GM12878 (cell line): Measurements from ENCODE around the gene EPB41L2. TPM values are rescaled to one million over a fixed set of nuclear protein-coding genes. Genes with fewer than 3 reads are reported as not detected.

Source experiments
- ATAC-seq: fragments of 200-7000 bp; cut with Tn5 transposase; 3 replicates; pipeline ENCODE4 v1.9.1; 2020; ENCODE audit warnings: mild to moderate bottlenecking, moderate library complexity
- BruUV-seq: library from RNA; stranded (reverse); fragments of 400-500 nt; replicated peaks from 2 replicates; lab custom pipeline; 2021; lab: Mats Ljungman, UMichigan
- CTCF ChIA-PET: fragments of 300-600 bp; sonication (Branson Sonifier 250); formaldehyde crosslinking; extraction: SDS; loops from one replicate; lab custom pipeline; 2021; ENCODE audit warnings: inconsistent platforms; lab: Yijun Ruan, JAX
- POLR2A ChIA-PET: fragments of 350-600 bp; formaldehyde crosslinking; extraction: SDS; loops from one replicate; lab custom pipeline; 2021; ENCODE audit warnings: inconsistent platforms; lab: Charles Lee
- RAD21 ChIA-PET: fragments of 300-600 bp; sonication (Branson Sonifier 250); formaldehyde crosslinking; loops from one replicate; lab custom pipeline; 2023; ENCODE audit warnings: antibody characterized with exemption; ENCODE audit not compliant: unreplicated experiment; lab: Charles Lee
- SMC1A ChIA-PET: fragments of 300-600 bp; sonication (Branson Sonifier 250); formaldehyde crosslinking; loops from one replicate; lab custom pipeline; 2023; ENCODE audit not compliant: unreplicated experiment, uncharacterized antibody; lab: Charles Lee
- DNase-seq: peaks from one replicate; pipeline ENCODE4 v3.0.0-alpha.2; 2011; ENCODE audit warnings: low read depth, low spot score
- FAIRE-seq: peaks from 3 replicates; lab custom pipeline; 2011; peaks lifted over from hg19 to GRCh38; lab: Jason Lieb, UNC
- H2AFZ ChIP-seq: 2 replicates; pipeline ENCODE4 v1.6.0; 2011; ENCODE audit warnings: low read depth, low read length, control low read depth; ENCODE audit not compliant: control insufficient read depth
- H3K27ac ChIP-seq: 2 replicates; pipeline ENCODE4 v1.5.1; 2011; ENCODE audit warnings: control low read depth; ENCODE audit not compliant: control insufficient read depth, insufficient read depth
- H3K27me3 ChIP-seq, 2 experiments: replicated peaks in 1 of 2; 2 replicates each; pipeline versions ENCODE4 v1.6.0 to v1.6.1; 2011; ENCODE audit warnings: low read length in 1 of 2; ENCODE audit not compliant: control insufficient read depth in 2 of 2, insufficient read depth in 2 of 2
- H3K36me3 ChIP-seq, 2 experiments: 2 replicates each; pipeline ENCODE4 v1.5.1; 2011; ENCODE audit warnings: low read length in 1 of 2; ENCODE audit not compliant: control insufficient read depth in 2 of 2, insufficient read depth in 2 of 2
- H3K4me1 ChIP-seq: 2 replicates; pipeline ENCODE4 v1.6.1; 2011; ENCODE audit warnings: mild to moderate bottlenecking, low read length, moderate library complexity, mixed read lengths; ENCODE audit not compliant: control insufficient read depth, insufficient read depth
- H3K4me2 ChIP-seq: 2 replicates; pipeline ENCODE4 v1.6.0; 2011; ENCODE audit warnings: control low read depth; ENCODE audit not compliant: control insufficient read depth, insufficient read depth
- H3K4me3 ChIP-seq: fragments of 200-600 bp; sonication (generic); 2 replicates; pipeline ENCODE4 v1.5.1; 2016
- H3K79me2 ChIP-seq: 2 replicates; pipeline ENCODE4 v1.6.0; 2011; ENCODE audit warnings: low read length; ENCODE audit not compliant: control insufficient read depth, insufficient read depth
- H3K9ac ChIP-seq: 2 replicates; pipeline ENCODE4 v1.8.0; 2011; ENCODE audit warnings: low read length, control low read depth, mixed read lengths; ENCODE audit not compliant: control insufficient read depth, insufficient read depth
- H3K9me3 ChIP-seq: replicated peaks from 3 replicates; pipeline ENCODE4 v1.5.1; 2011; ENCODE audit warnings: mild to moderate bottlenecking, low read length; ENCODE audit not compliant: control insufficient read depth, insufficient read depth
- H4K20me1 ChIP-seq: 2 replicates; pipeline ENCODE4 v1.6.0; 2011; ENCODE audit not compliant: control insufficient read depth, insufficient read depth
- CUX1 ChIP-seq: IDR thresholded peaks from 2 replicates; pipeline ENCODE4 v1.6.1; 2012; ENCODE audit warnings: improper control_type of control experiment, low read depth, low read length; ENCODE audit not compliant: insufficient replicate concordance
- ESRRA ChIP-seq: IDR thresholded peaks from 2 replicates; pipeline ENCODE4 v1.6.1; 2012; ENCODE audit warnings: mild to moderate bottlenecking, low read length, improper control_type of control experiment
- HDGF ChIP-seq: fragments of 450-650 bp; IDR thresholded peaks from 2 replicates; pipeline ENCODE4 v1.6.1; 2016; ENCODE audit warnings: antibody characterized with exemption
- JUND ChIP-seq: IDR thresholded peaks from 2 replicates; pipeline ENCODE4 v1.6.1; 2012; ENCODE audit warnings: low read depth, mild to moderate bottlenecking, low read length, improper control_type of control experiment, moderate library complexity
- NR2C1 ChIP-seq: fragments of 450-650 bp; IDR thresholded peaks from 2 replicates; pipeline ENCODE4 v1.6.1; 2017; ENCODE audit warnings: antibody characterized with exemption, mild to moderate bottlenecking, moderate library complexity
- RAD21 ChIP-seq: IDR thresholded peaks from 2 replicates; pipeline ENCODE4 v1.6.1; 2011; ENCODE audit warnings: mild to moderate bottlenecking, low read depth, low read length, moderate library complexity; ENCODE audit not compliant: insufficient read depth
- SMC3 ChIP-seq: IDR thresholded peaks from 2 replicates; pipeline ENCODE4 v1.6.1; 2011; ENCODE audit warnings: low read length, improper control_type of control experiment, borderline replicate concordance
- ZBED1 ChIP-seq: IDR thresholded peaks from 2 replicates; pipeline ENCODE4 v1.6.1; 2016; ENCODE audit warnings: borderline replicate concordance
- WGBS: methylation state at CpG from one replicate; pipeline ENCODE4 v1.1.6; 2016; ENCODE audit warnings: low lambda C conversion rate; ENCODE audit not compliant: insufficient replicate concordance, insufficient coverage; ENCODE audit errors: missing lambda C conversion rate; 5-methylcytosine and 5-hydroxymethylcytosine counted together
- in situ Hi-C: fragments of 300-500 bp; cut with MboI; formaldehyde crosslinking; loops from 9 replicates; pipeline ENCODE4 v1.14.3; 2018; ENCODE audit warnings: mixed read lengths
- intact Hi-C: fragments of 100-400 bp; cut with micrococcal nuclease; formaldehyde crosslinking; loops from one replicate; pipeline ENCODE4 v1.14.2; 2022; ENCODE audit not compliant: unreplicated experiment
- polyA plus RNA-seq, 11 experiments: library from polyadenylated mRNA; depleted of rRNA in 4 of 11; unstranded in 6 of 11; stranded (reverse) in 5 of 11; fragments of >200 nt; fragmentation: Nextera tagmentation in 4 of 11; fragmentation: Illumina TruSeq in 1 of 11; extraction: Ambion mirVana in 4 of 11; extraction: Trizol in 1 of 11; gene quantifications; 1 replicate in 1 of 11; 2 replicates in 10 of 11; pipeline versions ENCODE4 v1.2.1 to v1.2.3, GENCODE V29; 2011 to 2016; ENCODE audit warnings: inconsistent platforms in 2 of 11, missing spikeins in 2 of 11, low read depth in 1 of 11
- total RNA-seq, 4 experiments: library from RNA; depleted of rRNA in 3 of 4; stranded (reverse); fragments of >200 nt in 3 of 4; fragmentation: Illumina TruSeq in 1 of 4; extraction: Trizol in 1 of 4; gene quantifications; 2 replicates each; pipeline versions ENCODE4 v1.2.1 to v1.2.3, GENCODE V29; 2013 to 2021
- TF ChIP-seq, protein P1 (sequence below), 3 experiments: IDR thresholded peaks in 2 of 3; conservative IDR thresholded peaks in 1 of 3; 2 replicates each; pipeline ENCODE4 v1.5.1; 2011; ENCODE audit warnings: low read depth in 3 of 3, low read length in 3 of 3, mild to moderate bottlenecking in 3 of 3, control low read depth in 2 of 3, moderate library complexity in 2 of 3, inconsistent platforms in 1 of 3, mixed read lengths in 1 of 3; ENCODE audit not compliant: control insufficient read depth in 2 of 3, insufficient read depth in 1 of 3; ENCODE audit errors: extremely low read depth in 1 of 3

The EPB41L2 gene
- total and polyA plus RNA-seq, 10 of the 15 experiments (the other 5 are each of a cell fraction or from before 2014, with no cell fraction given): 7.4 to 41.6 (median 19.0) TPM

- ATAC-seq (no peak), FAIRE-seq (no peak), DNase-seq (no peak)
- SMC1A ChIA-PET: interaction anchor here (1.0 kb wide), 1 partner anchor 12 kb away, joined by 3 read pairs; no protein-coding TSS in a partner anchor
- H3K27me3 ChIP-seq: no peaks in the 10 kb centered on the region
- H3K9ac ChIP-seq: no peak overlapping the region
- BruUV-seq: no TSS peak
- no peaks in the 10 kb centered on the region; a peak in 1 of 4 replicates for H3K36me3 ChIP-seq
- no peak overlapping the region for H2AFZ ChIP-seq
- 97% methylated on average over 4 of the region's 4 CpGs for WGBS
- in situ Hi-C loops (no loop called here), intact Hi-C loops (loop anchor here (5.0 kb wide), 1 partner anchor 170 kb away; no protein-coding TSS in a partner anchor)
- CTCF ChIA-PET: interaction anchor here (0.7 to 1.1 kb wide), 3 partner anchors 7 to 477 kb away, joined by 4 to 6 read pairs (median 4); no protein-coding TSS in a partner anchor
- TF ChIP-seq RAD21: no peak
- TF ChIP-seq SMC3: no peak
- TF ChIP-seq, protein P1, sequence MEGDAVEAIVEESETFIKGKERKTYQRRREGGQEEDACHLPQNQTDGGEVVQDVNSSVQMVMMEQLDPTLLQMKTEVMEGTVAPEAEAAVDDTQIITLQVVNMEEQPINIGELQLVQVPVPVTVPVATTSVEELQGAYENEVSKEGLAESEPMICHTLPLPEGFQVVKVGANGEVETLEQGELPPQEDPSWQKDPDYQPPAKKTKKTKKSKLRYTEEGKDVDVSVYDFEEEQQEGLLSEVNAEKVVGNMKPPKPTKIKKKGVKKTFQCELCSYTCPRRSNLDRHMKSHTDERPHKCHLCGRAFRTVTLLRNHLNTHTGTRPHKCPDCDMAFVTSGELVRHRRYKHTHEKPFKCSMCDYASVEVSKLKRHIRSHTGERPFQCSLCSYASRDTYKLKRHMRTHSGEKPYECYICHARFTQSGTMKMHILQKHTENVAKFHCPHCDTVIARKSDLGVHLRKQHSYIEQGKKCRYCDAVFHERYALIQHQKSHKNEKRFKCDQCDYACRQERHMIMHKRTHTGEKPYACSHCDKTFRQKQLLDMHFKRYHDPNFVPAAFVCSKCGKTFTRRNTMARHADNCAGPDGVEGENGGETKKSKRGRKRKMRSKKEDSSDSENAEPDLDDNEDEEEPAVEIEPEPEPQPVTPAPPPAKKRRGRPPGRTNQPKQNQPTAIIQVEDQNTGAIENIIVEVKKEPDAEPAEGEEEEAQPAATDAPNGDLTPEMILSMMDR (IDR thresholded peaks at IDR 0.05 in 2 of 3, conservative IDR thresholded peaks at IDR 0.05 in 1 of 3; ENCODE audit: control insufficient read depth in 2 of 3, extremely low read depth in 1 of 3, insufficient read depth in 1 of 3, low read depth in 3 of 3, low read length in 3 of 3): no peak
- no peak for TF ChIP-seq HDGF
- TF ChIP-seq NR2C1: no peak
- no peak for TF ChIP-seq CUX1
- no peak for TF ChIP-seq ESRRA
- TF ChIP-seq ZBED1: no peak
- no peak for TF ChIP-seq JUND
- H3K9me3 ChIP-seq: no peaks in the 10 kb centered on the region
- no peaks in the 10 kb centered on the region for H3K79me2 ChIP-seq
- H3K4me3 ChIP-seq: no peak overlapping the region
- POLR2A ChIA-PET: interaction anchor here (0.6 kb wide), 1 partner anchor 82 kb away, joined by 3 read pairs; no protein-coding TSS in a partner anchor
- no peaks in the 10 kb centered on the region for H4K20me1 ChIP-seq
- H3K4me2 ChIP-seq: no peak overlapping the region
- H3K27ac ChIP-seq: no peak overlapping the region
- RAD21 ChIA-PET: no interaction called here
- H3K4me1 ChIP-seq: no peaks in the 10 kb centered on the region
Measured at GRCh38 chr6:130947464-130947863, 115.6 kb downstream of the EPB41L2 start.
